ENCODE data around the gene GSC2. TPM values are rescaled to one million over a fixed set of nuclear protein-coding genes. Genes with fewer than 3 reads are reported as not detected.

GSC2 gene
- total and polyA plus RNA-seq, 9 of the 15 experiments (the other 6 are each of a cell fraction or from before 2014, with no cell fraction given), result not detected

- FAIRE-seq, result no peak
- ChIA-PET CTCF (ENCODE audit: low intra/inter-chr PET ratio) (interaction anchor here (0.6 to 0.7 kb wide), 2 partner anchors 40 to 524 kb away, joined by 3 read pairs; no protein-coding TSS in a partner anchor), POLR2A (interaction anchor here (0.6 to 6.0 kb wide), 2 partner anchors 13 to 1661 kb away, joined by 5 to 67 read pairs; partner anchors contain the start of gene DGCR2)
- BruUV-seq (replicated peaks), result no TSS peak
- H3K4me1 ChIP-seq (replicated peaks in 1 of 2; ENCODE audit: control insufficient read depth in 2 of 2, insufficient read depth in 2 of 2, low read length in 2 of 2), result peaks cover 28 to 32% of the 10 kb centered on the region in 2 experiments
- H2AFZ ChIP-seq (ENCODE audit: low read depth, low read length), result no peak overlapping the region
- DNase-seq (ENCODE audit: extremely low read depth in 1 of 4, low spot score in 3 of 4), result no peak
- H4K20me1 ChIP-seq (replicated peaks; ENCODE audit: control insufficient read depth, insufficient read depth, low read length), result peaks cover 36% of the 10 kb centered on the region
- peaks cover 42% of the 10 kb centered on the region for H3K36me3 ChIP-seq (ENCODE audit: control insufficient read depth, insufficient read depth, low read length)
- TF ChIP-seq ATF3 (IDR thresholded peaks at IDR 0.05) (no peak), ATF3 (CRISPR knock-in tag; conservative IDR thresholded peaks at IDR 0.05) (0 out of 2 replicates have a peak, but pooled peaks have one; percentile 3), ZNF586 (CRISPR knock-in tag; conservative IDR thresholded peaks at IDR 0.05) (no peak), ZFP91 (CRISPR knock-in tag; IDR thresholded peaks at IDR 0.05) (0 out of 2 replicates have a peak, but pooled peaks have one; percentile 4)
- H3K79me2 ChIP-seq (ENCODE audit: control insufficient read depth, insufficient read depth, low read length), result peaks cover 90% of the 10 kb centered on the region
- H3K4me2 ChIP-seq (ENCODE audit: insufficient read depth, low read length), result no peak overlapping the region
- in situ Hi-C loops (cut with MboI), result no loop called here
- ATAC-seq, result no peak
- no peak overlapping the region for H3K9ac ChIP-seq (ENCODE audit: insufficient read depth in 1 of 2, low read depth in 2 of 2, low read length in 2 of 2)
- no peak overlapping the region for H3K4me3 ChIP-seq
- no peak overlapping the region for H3K27ac ChIP-seq (ENCODE audit: extremely low read depth, low read depth, low read length)
- H3K9me1 ChIP-seq (ENCODE audit: control insufficient read depth, insufficient read depth, low read length), result peaks cover 4% of the 10 kb centered on the region
- 96% methylated on average over 8 of the region's 8 CpGs for WGBS (ENCODE audit: insufficient coverage, low coverage, missing lambda C conversion rate)
- intact Hi-C loops (cut with micrococcal nuclease), result no loop called here
- no peaks in the 10 kb centered on the region for H3K9me3 ChIP-seq (replicated peaks; ENCODE audit: control insufficient read depth, insufficient read depth, low read depth, low read length)
- H3K27me3 ChIP-seq (ENCODE audit: control insufficient read depth in 2 of 2, insufficient read depth in 2 of 2, low read length in 2 of 2), result no peaks in the 10 kb centered on the region
Observed at GRCh38 chr22:19105456-19105855, 44.6 kb downstream of the GSC2 start.

All from K562 (cell line).